Activated gamma-delta T cell (primary cell): ENCODE results near the gene ZBED4.
A peak's percentile ranks its signal among the peaks of the same experiment; 100 is the strongest.
"Not testable (repeated sequence)": the region's sequence is repeated elsewhere in the genome, so short reads cannot be mapped to it uniquely, and the experiment has no call there.

Experiments used
- DNase-seq: peaks from one replicate; lab custom pipeline; 2025; lab: John Stamatoyannopoulos, UW
- total RNA-seq, 2 donors: gene quantifications; one replicate each; lab custom pipeline; 2026; lab: John Stamatoyannopoulos, UW

The ZBED4 gene
- total RNA-seq = 53.2 to 60.3 reads per million in 2 donors

GRCh38 chr22:49852898-49853894 is at the start of gene ZBED4:
Gene ZBED4, plus strand, starts transcription at chr22:49853844. Its CDS starts 29,819 bp downstream, at chr22:49883663.
- peak; percentile 99 for DNase-seq

GRCh38 chr22:49807129-49807528 is 46.5 kb upstream of the ZBED4 start:
- no peak for DNase-seq

GRCh38 chr22:49807780-49808708 is 45.6 kb upstream of the ZBED4 start:
- no peak for DNase-seq

- DNase-seq = no peak
These were observed 43.2 kb upstream of the ZBED4 start for GRCh38 chr22:49810363-49811019.

- DNase-seq = no peak
These were observed 42.4 kb upstream of the ZBED4 start for GRCh38 chr22:49811020-49811791.

- no peak for DNase-seq
These were observed 40.8 kb upstream of the ZBED4 start for GRCh38 chr22:49812838-49813237.

GRCh38 chr22:49814164-49814686 is 39.4 kb upstream of the ZBED4 start:
- DNase-seq = no peak

GRCh38 chr22:49814856-49815255 is 38.8 kb upstream of the ZBED4 start:
- DNase-seq = no peak

- no peak for DNase-seq
These were observed 38.0 kb upstream of the ZBED4 start for GRCh38 chr22:49815641-49816091.

GRCh38 chr22:49817359-49817758 is 36.3 kb upstream of the ZBED4 start:
- DNase-seq = no peak

- no peak for DNase-seq
These were observed 32.7 kb upstream of the ZBED4 start for GRCh38 chr22:49820984-49821383.

- DNase-seq = not testable (repeated sequence)
These were observed 31.9 kb upstream of the ZBED4 start for GRCh38 chr22:49821741-49822140.

- no peak for DNase-seq
These were observed 30.2 kb upstream of the ZBED4 start for GRCh38 chr22:49823289-49824045.

- no peak for DNase-seq
These were observed 29.3 kb upstream of the ZBED4 start for GRCh38 chr22:49824185-49824925.

- no peak for DNase-seq
These were observed 28.7 kb upstream of the ZBED4 start for GRCh38 chr22:49824936-49825335.

- no peak for DNase-seq
These were observed 28.2 kb upstream of the ZBED4 start for GRCh38 chr22:49825436-49825835.

- peak; percentile 51 for DNase-seq
These were observed 27.6 kb upstream of the ZBED4 start for GRCh38 chr22:49825944-49826602.

- DNase-seq = no peak
These were observed 26.9 kb upstream of the ZBED4 start for GRCh38 chr22:49826603-49827270.
